PFSK-1 (cell line): Measurements from ENCODE around the gene SCAANT1.

Source experiments
- FOXP2 ChIP-seq: optimal IDR thresholded peaks from 2 replicates; pipeline ENCODE3; 2011; ENCODE audit warnings: borderline replicate concordance, control low read depth, inconsistent platforms; ENCODE audit not compliant: insufficient read depth; ENCODE audit errors: extremely low read length, extremely low read depth
- POLR2AphosphoS5 ChIP-seq: IDR thresholded peaks from 2 replicates; pipeline ENCODE4 v1.6.1; 2012; ENCODE audit warnings: low read depth, mild to moderate bottlenecking, control low read depth, low read length, moderate library complexity
- SIN3A ChIP-seq: IDR thresholded peaks from 2 replicates; pipeline ENCODE4 v1.6.1; 2012; ENCODE audit warnings: mild to moderate bottlenecking, low read length, moderate library complexity, borderline replicate concordance; ENCODE audit not compliant: insufficient read depth
- TAF1 ChIP-seq: IDR thresholded peaks from 2 replicates; pipeline ENCODE4 v1.6.1; 2012; ENCODE audit warnings: low read length, control low read depth, borderline replicate concordance; ENCODE audit not compliant: insufficient read depth

DNA sequence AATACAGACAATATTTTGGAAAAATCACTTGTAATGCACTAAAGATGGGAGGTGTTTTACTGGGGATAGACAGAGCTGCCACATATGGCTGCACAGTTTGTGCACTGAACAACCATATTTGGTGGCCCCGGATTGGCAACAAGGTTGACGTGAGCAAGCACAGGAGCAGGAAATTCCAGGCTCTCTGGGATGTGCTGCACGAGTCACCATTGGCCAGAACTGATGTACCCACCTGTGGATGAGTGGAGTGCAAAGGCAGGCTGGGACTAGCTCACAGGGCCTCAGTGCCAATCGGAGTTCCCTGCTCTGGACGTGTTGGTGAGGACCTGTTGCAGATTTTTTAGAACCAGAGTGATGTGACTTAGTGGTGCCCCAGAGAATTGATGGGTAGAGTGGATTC lies 42.0 kb upstream of the SCAANT1 start:
- TF ChIP-seq POLR2AphosphoS5 (no peak), TAF1 (no peak), SIN3A (no peak), FOXP2 (no peak)
